SK-N-MC (cell line): Measurements from ENCODE around the gene BLVRA.
"Not testable (repeated sequence)": the region's sequence is repeated elsewhere in the genome, so short reads cannot be mapped to it uniquely, and the experiment has no call there.

ENCODE experiments used
- DNase-seq: peaks from one replicate; pipeline ENCODE4 v3.0.0-alpha.2; 2011; ENCODE audit warnings: low read depth, low spot score
- H3K27ac ChIP-seq: fragments of 200-600 bp; sonication (generic); 2 replicates; pipeline ENCODE4 v1.5.1; 2016; ENCODE audit warnings: mixed run types
- H3K36me3 ChIP-seq: fragments of 200-600 bp; sonication (generic); 2 replicates; pipeline ENCODE4 v1.6.1; 2017; ENCODE audit warnings: antibody characterized with exemption, low read length, mixed read lengths; ENCODE audit not compliant: insufficient read depth
- H3K4me3 ChIP-seq: fragments of 200-600 bp; sonication (generic); 2 replicates; pipeline ENCODE4 v1.5.1; 2016
- H3K9ac ChIP-seq: fragments of 200-600 bp; sonication (generic); 2 replicates; pipeline ENCODE4 v1.8.0; 2017; ENCODE audit warnings: mixed run types, mixed read lengths; ENCODE audit not compliant: insufficient read length
- H3K9me3 ChIP-seq: fragments of 200-600 bp; sonication (generic); 2 replicates; pipeline ENCODE4 v1.6.1; 2017; ENCODE audit warnings: low read depth, mild to moderate bottlenecking, antibody characterized with exemption, low read length, moderate library complexity, mixed read lengths
- EZH2 ChIP-seq: fragments of 200-600 bp; sonication (generic); IDR thresholded peaks from one replicate; pipeline ENCODE4 v1.6.1; 2017; ENCODE audit warnings: antibody characterized with exemption
- FOXP2 ChIP-seq: optimal IDR thresholded peaks from 2 replicates; pipeline ENCODE3; 2011; ENCODE audit warnings: mild to moderate bottlenecking, moderate library complexity; ENCODE audit not compliant: insufficient read depth; ENCODE audit errors: extremely low read length, control extremely low read depth
- POLR2AphosphoS5 ChIP-seq: IDR thresholded peaks from 2 replicates; pipeline ENCODE4 v1.6.1; 2012; ENCODE audit warnings: mild to moderate bottlenecking, low read depth, low read length, borderline replicate concordance

BLVRA gene

DNA sequence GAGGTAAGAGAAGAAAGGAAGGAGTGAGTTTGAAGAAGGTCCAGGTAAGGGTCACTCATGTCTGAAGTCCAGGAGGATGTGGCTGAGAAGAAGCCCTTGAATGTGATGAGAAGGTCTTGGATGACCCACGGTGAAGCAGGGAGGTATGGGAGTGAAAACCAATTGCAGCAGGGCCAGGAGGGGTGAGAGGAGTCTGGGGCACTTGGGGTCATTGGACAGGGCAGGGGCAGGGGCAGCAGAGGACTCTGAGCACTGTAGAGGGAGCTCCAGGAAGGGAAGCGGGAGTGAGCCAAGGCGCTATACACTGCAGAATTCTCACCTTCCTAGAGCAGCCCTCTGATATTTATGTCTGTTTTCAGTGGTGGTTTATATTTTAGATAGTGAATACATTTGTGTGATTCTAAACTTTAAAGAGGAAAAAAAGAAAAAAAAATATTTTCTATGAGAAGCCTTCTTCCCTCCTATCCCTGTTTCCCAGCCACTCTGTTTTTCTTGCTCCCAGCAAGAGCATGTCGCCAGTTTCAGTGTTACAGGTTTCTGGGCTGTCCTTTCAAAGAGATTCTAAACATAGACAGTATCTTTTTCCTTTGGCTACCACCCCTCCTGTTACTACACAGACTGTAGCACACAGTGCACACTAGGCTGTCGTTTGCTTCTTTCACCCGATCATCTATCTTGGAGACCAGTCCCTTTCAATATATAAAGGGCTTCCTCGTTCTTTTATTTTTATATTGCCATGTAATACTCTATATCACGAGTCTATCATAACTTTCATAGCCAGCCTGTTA is 24.5 kb downstream of the BLVRA start:
- Histone ChIP-seq H3K9ac (no peak overlapping the region), H3K9me3 (no peaks in the 10 kb centered on the region), H3K4me3 (no peak overlapping the region), H3K36me3 (no peaks in the 10 kb centered on the region), H3K27ac (no peak overlapping the region)
- DNase-seq = no peak
- TF ChIP-seq POLR2AphosphoS5 (no peak), FOXP2 (no peak), EZH2 (no peak)

DNA sequence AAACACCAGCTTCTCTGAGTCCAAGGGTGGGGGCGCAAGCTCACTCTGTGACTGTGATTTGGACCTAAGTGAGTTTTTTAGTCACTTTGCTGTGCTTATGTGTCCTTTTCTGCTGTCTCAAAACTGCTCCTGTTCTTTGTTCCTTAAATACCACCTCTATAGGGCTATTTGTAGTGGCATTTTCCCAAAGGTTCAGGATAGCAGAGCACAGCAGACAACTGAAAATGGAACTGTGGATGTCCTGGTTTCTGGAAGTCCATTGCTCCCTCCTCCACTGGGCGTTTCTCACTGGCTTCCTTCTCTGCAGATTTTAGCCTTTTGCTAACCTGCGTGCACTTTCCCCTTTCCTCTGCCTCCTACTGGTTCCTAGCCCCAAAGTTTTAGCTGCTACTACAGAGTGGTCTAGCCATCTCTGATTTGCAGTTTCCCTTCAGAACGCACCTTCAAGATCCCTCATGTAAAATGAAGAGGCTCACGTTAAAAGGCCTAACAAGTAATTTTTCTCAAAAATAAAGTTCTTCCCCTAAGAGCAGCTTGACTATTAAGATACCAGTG is 25.6 kb downstream of the BLVRA start:
- H3K4me3 ChIP-seq = no peak overlapping the region
- no peak overlapping the region for H3K27ac ChIP-seq

GRCh38 chr7:43784585-43785087 is 26.2 kb downstream of the BLVRA start:
- H3K9me3 ChIP-seq, H3K4me3 ChIP-seq, H3K27ac ChIP-seq, H3K9ac ChIP-seq, H3K36me3 ChIP-seq, DNase-seq: not testable (repeated sequence)

More for the DNA sequence above, 25.6 kb downstream of the BLVRA start:
- TF ChIP-seq FOXP2 (no peak), POLR2AphosphoS5 (no peak), EZH2 (no peak)
- no peaks in the 10 kb centered on the region for H3K36me3 ChIP-seq
- H3K9me3 ChIP-seq = no peaks in the 10 kb centered on the region
- no peak overlapping the region for H3K9ac ChIP-seq
- no peak for DNase-seq

DNA sequence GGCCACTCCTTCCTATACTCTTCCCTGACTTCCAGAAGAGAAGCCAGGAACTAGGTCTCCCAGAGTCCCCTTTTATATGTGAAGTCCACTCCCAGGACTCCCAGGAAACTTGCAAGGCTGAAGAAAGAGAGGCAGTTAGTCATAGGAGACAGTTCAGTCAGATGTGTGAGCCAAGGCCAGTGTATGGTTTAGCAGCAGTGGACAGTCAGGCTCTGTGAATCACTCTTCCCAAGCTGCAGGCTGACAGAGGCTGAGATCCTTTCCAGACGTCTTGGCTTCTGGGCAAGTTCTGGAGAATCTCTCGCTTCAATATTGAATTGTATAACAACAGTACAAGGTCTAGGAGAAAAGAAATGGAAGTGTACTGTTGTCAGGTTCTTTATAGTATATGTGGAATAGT is 26.9 kb downstream of the BLVRA start:
- DNase-seq = no peak
- no peak overlapping the region for H3K9ac ChIP-seq
- no peak overlapping the region for H3K27ac ChIP-seq
- H3K36me3 ChIP-seq = no peaks in the 10 kb centered on the region
- TF ChIP-seq POLR2AphosphoS5 (no peak), FOXP2 (no peak), EZH2 (no peak)
- H3K4me3 ChIP-seq = no peak overlapping the region
- H3K9me3 ChIP-seq = no peaks in the 10 kb centered on the region

DNA sequence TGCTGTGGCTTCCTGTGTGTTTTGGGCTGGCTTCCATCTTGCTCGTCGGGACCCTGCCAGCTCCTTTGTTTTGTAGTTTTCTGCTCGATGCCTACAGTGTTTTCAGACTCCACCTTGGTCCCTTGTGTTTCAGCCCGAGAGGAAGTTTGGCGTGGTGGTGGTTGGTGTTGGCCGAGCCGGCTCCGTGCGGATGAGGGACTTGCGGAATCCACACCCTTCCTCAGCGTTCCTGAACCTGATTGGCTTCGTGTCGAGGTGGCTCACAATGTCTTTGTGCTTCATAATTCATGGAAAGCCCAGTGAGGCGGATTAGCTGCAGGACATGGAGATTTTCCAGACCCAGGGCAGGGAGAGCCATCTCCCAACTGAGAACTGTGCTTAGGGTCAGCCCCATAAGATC is 29.3 kb downstream of the BLVRA start:
- Histone ChIP-seq H3K9me3 (no peaks in the 10 kb centered on the region), H3K27ac (no peak overlapping the region), H3K9ac (no peak overlapping the region), H3K4me3 (no peak overlapping the region), H3K36me3 (no peaks in the 10 kb centered on the region)
- DNase-seq = no peak
- TF ChIP-seq FOXP2 = no peak
- no peak for TF ChIP-seq POLR2AphosphoS5

GRCh38 chr7:43790006-43790405 is 31.5 kb downstream of the BLVRA start:
- TF ChIP-seq EZH2 (no peak), POLR2AphosphoS5 (no peak), FOXP2 (no peak)
- no peak overlapping the region for H3K4me3 ChIP-seq
- no peaks in the 10 kb centered on the region for H3K36me3 ChIP-seq
- DNase-seq = no peak
- no peak overlapping the region for H3K9ac ChIP-seq
- H3K27ac ChIP-seq = no peak overlapping the region
- H3K9me3 ChIP-seq = no peaks in the 10 kb centered on the region

- Histone ChIP-seq H3K36me3 (no peaks in the 10 kb centered on the region), H3K9ac (no peak overlapping the region), H3K4me3 (no peak overlapping the region), H3K27ac (no peak overlapping the region), H3K9me3 (no peaks in the 10 kb centered on the region)
- TF ChIP-seq POLR2AphosphoS5 = no peak
- TF ChIP-seq FOXP2 = no peak
- TF ChIP-seq EZH2 = no peak
- DNase-seq = no peak
Measured at GRCh38 chr7:43790834-43791233, 32.4 kb downstream of the BLVRA start.

GRCh38 chr7:43791665-43792064 is 33.2 kb downstream of the BLVRA start:
- no peak overlapping the region for H3K4me3 ChIP-seq
- no peak overlapping the region for H3K27ac ChIP-seq
- no peak for DNase-seq
- no peaks in the 10 kb centered on the region for H3K36me3 ChIP-seq
- no peak for TF ChIP-seq EZH2
- TF ChIP-seq POLR2AphosphoS5 = no peak
- no peak for TF ChIP-seq FOXP2
- no peaks in the 10 kb centered on the region for H3K9me3 ChIP-seq
- no peak overlapping the region for H3K9ac ChIP-seq

DNA sequence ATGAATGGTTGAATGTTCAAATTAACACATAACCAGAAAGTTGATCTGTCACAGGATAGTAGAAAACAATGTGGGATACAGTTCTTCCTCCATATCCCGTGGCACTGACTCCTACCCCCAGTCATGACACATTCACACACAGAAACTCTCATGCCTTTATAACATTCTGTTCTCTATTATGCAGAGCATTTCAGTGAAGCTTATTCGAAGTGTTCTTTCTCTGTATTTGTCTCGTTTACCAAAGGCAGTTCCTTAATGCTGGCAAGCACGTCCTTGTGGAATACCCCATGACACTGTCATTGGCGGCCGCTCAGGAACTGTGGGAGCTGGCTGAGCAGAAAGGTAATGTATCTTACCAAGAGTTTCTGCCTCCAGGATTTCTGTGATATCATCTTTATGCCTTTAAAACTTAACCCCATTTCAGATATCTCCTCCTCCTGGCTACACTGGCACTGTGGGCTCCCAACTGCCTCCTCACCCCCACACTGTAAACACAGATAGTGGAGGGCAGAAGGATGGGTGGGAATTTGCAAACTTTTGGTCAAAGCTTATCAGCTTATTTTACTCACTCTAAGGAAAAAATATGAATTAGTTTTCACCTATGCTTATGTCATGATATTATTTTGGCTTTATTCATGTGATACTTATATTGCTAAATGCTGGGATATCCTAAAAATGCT is 34.1 kb downstream of the BLVRA start:
- no peak overlapping the region for H3K27ac ChIP-seq
- H3K4me3 ChIP-seq = no peak overlapping the region
- TF ChIP-seq POLR2AphosphoS5 (no peak), EZH2 (no peak), FOXP2 (no peak)
- DNase-seq = no peak
- no peak overlapping the region for H3K9ac ChIP-seq
- no peaks in the 10 kb centered on the region for H3K9me3 ChIP-seq
- no peaks in the 10 kb centered on the region for H3K36me3 ChIP-seq
